GM11168 (cell line): ENCODE data around the gene SLC25A42.
"Not testable (repeated sequence)": the region's sequence is repeated elsewhere in the genome, so short reads cannot be mapped to it uniquely, and the experiment has no call there.

Source experiments
- in situ Hi-C: fragments of 300-500 bp; cut with MboI; formaldehyde crosslinking; loops from one replicate; pipeline ENCODE4 v1.12.0; 2022; ENCODE audit warnings: low sequenced_read_pairs; ENCODE audit not compliant: unreplicated experiment

The SLC25A42 gene, protein sequence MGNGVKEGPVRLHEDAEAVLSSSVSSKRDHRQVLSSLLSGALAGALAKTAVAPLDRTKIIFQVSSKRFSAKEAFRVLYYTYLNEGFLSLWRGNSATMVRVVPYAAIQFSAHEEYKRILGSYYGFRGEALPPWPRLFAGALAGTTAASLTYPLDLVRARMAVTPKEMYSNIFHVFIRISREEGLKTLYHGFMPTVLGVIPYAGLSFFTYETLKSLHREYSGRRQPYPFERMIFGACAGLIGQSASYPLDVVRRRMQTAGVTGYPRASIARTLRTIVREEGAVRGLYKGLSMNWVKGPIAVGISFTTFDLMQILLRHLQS

DNA sequence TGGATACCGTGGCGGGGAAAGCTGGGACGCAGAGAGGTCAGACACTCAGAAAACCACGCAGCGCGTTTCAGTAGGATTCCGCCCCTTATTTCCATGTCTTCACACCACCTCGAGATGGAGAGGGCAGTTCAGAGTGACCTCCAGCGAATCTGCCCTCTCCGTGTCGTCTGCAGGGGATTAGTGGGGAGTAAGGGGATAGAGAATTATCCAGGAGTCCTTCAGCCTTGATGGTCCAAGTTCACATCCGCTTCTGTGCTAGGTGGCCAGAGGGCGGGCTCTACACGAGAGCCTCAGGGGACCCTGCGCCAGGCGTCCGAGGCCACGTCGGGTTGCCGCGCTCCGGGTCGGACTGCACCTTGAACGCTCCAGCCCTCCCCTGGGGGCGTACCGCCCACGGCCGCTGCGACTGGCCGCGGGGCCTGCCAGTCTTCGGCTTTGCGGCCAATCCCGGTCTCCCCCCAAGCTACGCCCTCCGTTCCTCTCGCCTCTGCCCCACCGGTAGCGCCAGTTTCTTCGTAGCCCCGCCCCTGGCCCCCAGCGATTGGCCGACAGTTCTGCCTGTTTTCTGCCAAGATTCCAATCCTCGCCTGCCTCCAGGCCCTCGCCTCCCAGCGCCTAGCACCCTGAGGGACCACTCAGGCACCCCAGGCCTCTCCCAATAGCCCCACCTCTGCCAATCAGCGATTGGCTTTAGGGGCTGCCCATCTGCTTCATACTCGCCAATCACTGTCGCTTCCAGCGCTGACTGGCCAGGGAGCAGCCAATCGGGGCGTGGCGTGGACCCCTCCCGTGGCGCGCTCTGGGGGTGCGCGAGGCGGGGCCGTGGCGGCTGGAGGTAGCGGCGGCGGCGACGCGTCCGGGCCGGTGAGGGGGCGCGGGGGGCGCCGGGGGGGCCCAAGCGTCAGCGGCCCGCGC lies at the start of gene SLC25A42:
Gene SLC25A42, plus strand, starts transcription at position 812 of the 915 bp plus-strand sequence. CDS start 32,131 bp downstream, outside the sequence.
- in situ Hi-C loops, result loop anchor here (5.0 kb wide), 1 partner anchor 74 kb away; the partner anchor contains the start of gene TMEM161A

DNA sequence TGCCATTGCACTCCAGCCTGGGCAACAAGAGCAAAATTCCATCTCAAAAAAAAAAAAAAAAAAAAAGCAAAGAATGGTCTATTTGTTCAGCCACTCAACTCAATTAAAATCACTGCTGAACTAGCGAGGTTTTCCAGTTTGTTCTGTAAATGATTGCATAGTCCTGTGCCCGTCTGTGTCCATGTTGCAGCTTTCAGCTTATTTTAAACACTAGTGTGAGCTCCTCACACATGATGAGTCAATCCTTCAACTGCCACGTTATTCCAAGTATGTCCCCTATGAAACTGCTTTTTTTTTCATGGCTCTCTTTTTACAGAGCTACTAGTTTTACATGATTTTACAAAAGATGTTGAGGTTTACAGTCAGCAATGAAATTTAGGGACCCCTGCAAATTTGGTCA lies 42.7 kb upstream of the SLC25A42 start:
- in situ Hi-C loops, result no loop called here

DNA sequence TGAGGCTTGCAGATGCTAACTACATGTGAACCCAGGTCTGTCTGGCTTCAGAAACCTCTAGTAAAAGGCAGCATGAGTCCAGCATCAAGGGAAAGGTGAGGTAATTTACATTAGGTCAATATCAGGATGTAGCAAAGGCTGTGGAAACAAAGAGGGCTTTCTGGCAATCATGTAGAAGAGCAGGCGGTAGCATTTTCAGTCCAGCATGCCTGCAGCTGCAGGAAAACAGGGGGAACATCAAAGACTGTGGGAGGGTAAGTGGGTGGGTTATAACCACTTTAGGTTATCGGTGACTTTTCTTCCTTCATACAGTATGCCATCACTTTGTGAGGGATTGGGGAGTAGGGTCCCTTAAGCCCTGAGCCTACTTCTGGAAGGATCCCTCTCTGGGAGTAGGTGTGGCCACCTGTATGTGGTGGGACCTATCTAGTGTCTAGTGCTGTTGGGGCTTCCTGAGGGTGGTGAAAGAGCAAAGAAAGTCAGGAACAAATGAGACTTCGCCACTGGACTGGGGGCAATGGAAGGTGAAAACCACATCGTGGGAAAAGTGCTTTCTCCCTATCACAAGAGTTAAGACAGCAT lies 41.3 kb upstream of the SLC25A42 start:
- in situ Hi-C loops, result no loop called here

DNA sequence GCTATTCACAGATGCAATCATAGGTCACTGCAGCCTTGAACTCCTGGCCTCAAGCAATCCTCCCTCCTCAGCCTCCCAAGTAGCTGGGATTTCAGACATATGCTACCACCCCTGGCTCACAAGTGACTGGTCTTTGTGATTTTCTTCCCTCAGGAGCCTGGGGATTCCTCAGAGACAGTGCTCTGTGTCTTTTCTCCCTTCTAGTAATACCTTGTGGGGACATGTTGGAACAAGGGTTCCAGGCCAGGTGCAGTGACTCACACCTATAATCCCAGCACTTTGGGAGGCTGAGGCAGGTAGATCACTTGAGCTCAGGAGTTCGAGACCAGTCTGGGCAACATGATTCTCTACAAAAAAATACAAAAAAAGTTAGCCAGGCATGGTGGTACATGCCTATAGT lies 40.4 kb upstream of the SLC25A42 start:
- in situ Hi-C loops, result not testable (repeated sequence)

DNA sequence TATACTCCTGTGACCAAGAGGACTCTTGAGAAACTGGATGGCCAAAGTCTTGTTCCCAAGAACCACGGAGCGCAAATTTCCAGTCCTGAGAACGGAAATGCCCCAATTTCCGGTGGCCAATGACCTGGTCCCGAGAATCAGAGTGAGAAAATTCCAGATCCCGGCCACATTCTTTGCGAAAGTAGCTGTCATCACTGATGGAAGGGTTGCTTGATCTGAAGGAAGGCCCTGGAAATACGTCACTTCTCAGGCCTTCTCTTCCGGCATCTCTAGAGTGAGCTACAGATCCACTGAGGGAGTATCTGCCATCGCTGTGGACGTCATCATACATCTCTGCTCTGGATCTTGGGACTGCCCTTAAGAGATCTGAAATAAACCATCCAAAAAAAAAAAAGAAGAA lies 37.9 kb upstream of the SLC25A42 start:
- in situ Hi-C loops, result no loop called here

DNA sequence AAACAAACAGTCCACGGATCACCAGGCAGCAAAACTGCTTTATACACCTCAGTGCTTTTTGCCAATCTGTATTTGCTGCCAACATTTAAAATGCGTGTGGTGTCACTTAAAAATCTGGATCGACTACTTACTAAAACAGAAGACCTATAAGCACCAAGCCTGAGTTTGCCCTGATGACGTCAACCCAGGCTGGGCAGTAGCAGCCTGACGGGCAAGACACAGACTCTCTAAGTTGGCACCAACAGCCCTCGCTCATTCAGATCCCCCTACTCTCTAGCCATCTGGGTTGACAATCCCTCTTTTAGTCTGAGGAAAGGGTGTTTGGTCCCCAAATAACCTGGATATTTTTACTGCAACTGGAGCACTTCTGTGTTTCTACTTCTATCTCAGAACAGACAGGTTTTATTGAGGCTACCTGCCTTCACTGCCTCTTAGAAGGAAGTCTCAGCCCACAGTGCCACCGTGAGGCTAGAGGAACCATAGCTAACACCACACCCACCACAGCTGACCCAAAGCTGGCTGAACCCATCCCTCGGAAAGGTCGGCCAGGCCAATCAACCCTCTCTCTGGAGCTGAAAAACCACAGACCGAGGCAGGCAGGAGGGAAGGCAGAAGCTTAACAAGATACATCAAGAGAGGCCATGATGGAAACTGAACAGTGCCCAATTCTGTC lies 37.4 kb upstream of the SLC25A42 start:
- in situ Hi-C loops, result no loop called here

DNA sequence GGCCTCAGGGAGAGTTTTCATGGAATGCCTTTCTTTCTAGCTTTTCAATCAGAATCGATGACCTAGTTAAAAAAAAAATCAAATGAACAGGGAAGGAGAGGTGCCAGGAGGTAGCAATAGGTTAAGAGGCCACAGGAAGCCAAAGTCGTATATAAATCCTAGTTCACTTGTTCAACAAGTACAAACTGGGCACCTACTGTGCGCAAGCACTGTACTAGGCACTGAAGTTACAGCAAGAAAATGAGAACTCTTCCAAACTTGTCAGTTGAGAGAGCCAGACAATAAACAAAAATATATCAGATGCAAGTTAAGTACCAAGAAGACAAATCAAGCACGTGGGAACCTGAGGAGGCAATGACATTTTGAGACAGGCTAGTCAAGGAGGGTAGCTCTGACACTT lies 36.6 kb upstream of the SLC25A42 start:
- in situ Hi-C loops, result no loop called here

DNA sequence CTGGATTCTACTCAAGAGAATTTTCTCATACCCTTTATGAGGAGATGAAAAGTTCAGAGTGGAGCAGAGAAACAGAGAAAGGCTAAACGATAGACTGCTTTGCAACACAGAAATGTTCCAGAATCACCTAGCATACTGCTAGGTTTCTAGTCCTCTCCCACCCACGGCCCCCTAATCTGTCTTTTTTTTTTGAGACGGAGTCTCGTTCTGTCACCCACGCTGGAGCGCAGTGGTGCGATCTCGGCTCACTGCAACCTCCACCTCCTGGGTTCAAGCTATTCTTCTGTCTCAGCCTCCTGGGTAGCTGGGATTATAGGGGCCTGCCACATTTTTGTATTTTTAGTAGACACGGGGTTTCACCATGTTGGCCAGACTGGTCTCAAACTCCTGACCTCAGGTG lies 35.3 kb upstream of the SLC25A42 start:
- in situ Hi-C loops, result no loop called here

DNA sequence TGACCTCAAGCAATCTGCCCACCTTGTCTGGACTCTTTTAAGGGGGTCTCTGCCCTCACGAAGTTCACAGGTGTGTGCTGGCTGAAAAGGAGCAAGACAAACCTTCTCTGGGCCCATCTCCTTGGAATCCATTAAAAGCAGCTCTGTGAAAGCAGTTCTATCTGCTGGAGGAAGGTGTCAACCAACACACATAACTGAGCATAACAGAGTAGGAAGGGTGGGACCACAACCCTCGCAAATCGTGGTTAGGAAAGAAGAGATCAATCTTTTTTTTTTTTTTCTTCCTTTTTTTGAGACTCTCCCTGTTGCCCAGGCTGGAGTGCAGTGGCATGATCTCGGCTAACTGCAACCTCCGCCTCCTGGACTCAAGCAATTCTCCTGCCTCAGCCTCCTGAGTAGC lies 31.9 kb upstream of the SLC25A42 start:
- in situ Hi-C loops, result no loop called here

DNA sequence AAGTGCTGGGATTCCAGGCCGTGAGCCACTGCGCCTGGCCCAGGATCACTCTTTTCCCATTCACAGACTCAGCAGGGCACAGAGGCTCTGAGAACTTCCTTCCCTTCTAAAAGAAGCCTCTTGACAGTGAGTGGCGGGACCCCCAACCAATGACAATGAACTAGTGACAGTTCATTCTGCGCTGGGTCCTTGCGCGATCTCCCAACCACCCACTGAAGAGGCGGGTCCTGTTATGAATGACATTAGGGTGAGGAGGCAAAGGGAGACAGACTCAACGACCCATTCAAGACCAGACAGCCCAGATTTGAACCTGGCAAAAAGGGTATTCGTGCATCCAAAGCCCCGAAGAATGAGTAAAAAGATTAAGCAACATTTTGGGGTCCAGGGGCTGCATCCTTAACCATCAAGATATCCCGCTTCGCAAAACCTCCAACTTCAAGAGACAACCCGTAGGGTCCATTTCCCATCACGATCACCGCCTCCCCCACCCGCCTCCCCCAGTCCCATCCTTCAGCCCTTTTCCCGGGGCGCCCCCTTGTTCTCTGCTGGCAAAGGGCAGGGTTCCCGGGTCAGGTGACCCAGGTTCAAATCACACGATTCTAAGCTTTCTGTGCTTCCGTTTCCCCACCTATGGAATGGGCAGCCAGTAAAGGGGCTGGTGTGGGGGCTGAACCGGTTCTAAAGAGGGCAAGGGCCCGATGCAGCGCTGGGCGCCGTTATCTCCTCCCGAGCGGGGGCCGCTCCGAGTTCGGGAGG lies 31.2 kb upstream of the SLC25A42 start:
- in situ Hi-C loops, result no loop called here

DNA sequence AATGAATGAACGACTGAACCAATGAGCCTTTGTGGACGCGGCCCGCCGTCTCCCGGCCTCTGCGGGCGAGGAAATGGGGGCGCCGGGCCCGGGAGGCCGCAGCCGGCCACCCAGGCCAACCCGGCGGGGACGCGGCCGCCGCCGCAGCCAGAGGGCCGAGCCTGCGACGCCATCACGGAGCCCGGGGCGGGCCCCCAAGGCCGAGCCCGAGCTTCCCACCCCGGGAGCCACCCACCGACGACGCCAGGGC lies 30.7 kb upstream of the SLC25A42 start:
- in situ Hi-C loops, result no loop called here

DNA sequence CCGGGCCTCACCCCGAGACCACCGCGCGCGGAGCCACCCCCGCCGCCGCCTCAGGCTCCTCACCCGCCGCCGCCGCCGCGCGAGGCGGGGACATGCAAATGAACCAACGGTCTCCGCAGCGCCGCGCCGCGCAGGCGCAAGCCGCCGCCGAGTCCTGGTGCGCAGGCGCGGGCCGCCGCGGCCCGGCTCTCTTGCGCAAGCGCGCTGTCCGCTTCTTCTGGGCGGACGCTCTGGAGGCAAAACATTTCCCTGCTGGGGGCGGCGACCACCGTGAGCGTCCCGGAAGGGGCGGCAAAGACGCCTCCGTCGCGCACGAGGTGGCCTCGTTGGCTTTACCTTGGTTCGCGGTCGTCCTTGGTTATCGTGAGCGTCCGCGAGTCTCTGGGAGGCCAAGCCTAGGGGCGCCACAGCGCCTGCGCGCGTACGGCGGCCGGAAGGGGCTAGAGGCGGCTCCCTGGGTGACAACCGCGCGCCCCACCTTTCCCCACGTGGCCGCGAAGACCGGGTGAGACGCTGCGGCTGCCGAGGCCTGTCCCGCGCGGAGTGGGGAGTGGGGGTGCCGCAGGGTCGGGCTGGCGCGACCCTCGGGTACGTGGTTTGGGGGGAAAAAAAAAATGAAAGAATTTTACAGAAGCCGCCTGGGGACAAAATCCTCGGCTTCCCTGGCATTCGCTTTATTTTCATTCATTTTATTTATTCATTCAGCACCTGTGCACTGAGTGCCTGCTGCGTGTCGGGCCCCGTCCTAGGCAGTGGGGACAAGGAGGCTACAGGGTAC lies 30.2 kb upstream of the SLC25A42 start, which contains the start of the genes ARMC6 and SUGP2:
Gene ARMC6, plus strand, starts transcription at position 178 of the 778 bp plus-strand sequence. CDS start 607 bp downstream, outside the sequence.
Gene SUGP2, minus strand, starts transcription at position 92 of the 778 bp plus-strand sequence. CDS start 2,446 bp downstream, outside the sequence.
- in situ Hi-C loops, result no loop called here

DNA sequence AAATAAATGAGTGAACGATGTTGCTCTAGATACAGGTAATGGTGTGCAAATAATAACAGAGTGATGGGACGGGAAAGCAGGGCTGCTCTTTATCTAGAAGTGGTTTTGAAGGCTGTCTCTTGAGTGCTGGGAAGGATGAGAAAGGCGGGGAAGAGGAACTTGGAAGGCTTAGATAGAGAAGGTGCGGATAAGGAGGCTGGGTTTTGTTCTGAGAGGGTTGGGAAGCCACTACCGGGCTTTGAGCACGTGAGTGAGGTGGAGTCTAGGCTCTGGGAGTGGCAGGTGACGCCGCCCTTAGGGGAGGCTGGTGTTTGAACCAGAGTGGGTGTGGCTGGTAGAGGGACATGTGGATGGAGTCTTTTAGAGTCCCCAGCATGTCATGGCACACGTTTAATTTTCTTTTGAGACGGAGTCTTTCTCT lies 29.6 kb upstream of the SLC25A42 start:
- in situ Hi-C loops, result no loop called here

DNA sequence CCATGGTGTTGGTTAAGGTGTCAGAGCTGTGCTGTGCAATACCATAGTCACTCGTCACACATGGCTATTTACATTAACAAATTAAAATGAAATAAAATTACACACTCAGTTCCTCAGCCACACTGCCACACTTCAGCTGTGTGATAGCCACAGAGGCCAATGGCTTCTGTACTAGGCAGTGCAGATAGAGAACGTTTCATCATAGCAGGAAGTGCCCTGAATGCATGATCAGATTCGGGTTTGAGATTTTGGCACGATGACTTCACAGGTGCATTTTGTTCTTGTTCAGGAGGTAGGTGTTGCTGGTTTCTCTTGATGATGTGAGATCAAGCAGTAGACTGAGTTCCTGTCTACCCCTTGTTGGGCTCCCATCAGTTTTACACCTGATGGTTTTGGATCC lies 23.9 kb upstream of the SLC25A42 start:
- in situ Hi-C loops, result no loop called here

DNA sequence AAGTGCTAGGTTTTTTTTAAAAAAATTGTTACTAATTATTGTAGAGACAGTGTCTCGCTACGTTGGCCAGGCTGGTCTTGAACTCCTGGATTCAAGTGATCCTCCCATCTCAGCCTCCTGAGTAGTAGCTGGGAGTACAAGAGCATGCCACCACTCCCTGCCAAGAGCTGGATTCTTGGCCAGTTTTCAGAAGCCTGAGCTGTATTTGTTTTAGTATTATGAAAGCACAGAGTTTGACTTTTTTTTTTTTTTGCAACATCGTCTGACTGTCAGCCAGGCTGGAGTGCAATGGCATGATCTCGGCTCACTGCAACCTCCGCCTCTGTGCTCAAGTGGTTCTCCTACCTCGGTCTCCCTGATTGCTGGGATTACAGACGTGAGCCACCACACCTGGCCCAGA lies 23.4 kb upstream of the SLC25A42 start:
- in situ Hi-C loops, result no loop called here

DNA sequence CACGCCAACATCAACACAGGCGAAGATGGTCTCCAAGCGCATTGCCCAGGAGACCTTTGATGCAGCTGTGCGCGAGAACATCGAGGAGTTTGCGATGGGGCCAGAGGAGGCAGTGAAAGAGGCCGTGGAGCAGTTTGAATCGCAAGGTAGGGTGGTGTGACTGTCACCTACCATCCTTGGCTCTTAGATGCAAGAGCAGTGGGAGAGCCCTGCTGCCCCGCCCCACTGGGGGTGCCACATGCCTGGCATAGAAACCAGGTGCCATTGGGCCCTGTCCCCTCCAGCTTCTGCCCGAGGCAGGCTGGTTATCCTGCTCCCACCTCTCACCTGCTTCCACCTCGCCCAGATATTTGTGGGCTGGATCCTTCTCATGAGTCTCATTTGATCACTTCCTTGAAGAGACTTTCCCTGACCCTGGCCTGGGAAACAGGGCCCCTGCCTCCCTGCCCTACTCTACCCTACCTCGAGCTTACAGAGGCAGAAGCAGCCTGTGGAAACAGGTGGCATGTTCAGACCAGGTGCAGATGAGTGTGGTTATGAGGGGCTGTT lies 21.0 kb upstream of the SLC25A42 start:
- in situ Hi-C loops, result no loop called here

DNA sequence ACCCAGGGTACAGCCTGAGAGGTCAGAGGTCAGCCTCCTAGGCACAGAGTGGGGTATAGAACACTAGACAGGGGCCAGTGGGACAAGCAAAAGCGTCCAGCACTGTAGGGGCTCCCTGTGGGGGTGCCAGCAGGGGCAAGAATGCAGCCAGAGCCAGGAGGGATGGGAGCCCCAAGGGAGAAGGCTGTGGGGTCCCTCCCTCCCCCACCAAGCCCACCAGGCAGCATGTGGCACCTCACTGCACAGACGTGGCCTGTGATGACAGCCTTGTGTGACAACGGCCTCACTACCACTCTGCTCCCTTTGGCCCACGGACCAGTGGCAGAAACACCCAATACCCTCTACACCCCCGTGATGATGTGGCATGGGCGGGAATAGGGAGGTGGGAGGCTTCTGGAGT lies 20.3 kb upstream of the SLC25A42 start:
- in situ Hi-C loops, result no loop called here

DNA sequence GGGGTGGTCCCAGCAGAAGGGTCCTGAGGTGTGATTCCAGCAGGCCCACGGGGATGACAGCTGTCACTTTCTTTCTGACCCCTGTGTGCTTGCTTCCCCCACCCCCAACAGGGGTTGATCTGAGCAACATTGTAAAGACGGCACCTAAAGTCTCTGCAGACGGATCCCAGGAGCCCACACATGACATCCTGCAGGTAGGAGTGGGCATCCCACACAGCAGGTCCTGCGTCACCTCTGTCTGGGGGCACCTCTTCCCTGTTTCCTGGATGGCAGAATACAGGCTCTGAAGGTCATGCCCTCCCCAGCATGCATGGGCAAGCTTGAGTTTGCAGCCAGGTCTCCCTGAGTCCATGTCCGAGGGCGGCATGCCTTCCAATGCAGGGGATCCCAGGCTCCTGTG lies 19.9 kb upstream of the SLC25A42 start:
- in situ Hi-C loops, result no loop called here

DNA sequence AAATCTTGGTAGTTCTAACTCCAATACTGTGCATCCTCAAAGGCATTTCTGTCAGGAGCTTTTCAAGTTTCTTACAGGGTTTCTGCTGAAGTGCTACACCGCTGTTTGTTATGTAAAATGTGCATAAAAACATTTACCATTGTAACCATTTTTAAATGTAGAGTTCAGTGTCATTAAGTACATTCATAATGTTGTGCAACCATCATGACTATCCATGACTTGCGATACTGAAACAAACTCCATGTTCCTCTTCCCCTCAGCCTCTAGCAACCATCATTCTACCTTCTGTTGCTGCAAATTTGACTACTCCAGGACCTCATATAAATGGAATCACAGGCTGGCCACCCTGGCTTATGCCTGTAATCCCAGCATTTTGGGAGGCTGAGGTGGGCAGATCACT lies 14.4 kb upstream of the SLC25A42 start:
- in situ Hi-C loops, result no loop called here
